Hepatocyte (in vitro differentiated cells): ENCODE data around the gene RAD50.

Experiments
- CTCF ChIP-seq: fragments of 200-600 bp; sonication (generic); IDR thresholded peaks from 2 replicates; pipeline ENCODE4 v1.5.1; 2016; ENCODE audit warnings: antibody characterized with exemption, mild to moderate bottlenecking; ENCODE audit not compliant: poor library complexity
- EZH2 ChIP-seq: fragments of 200-600 bp; sonication (generic); IDR thresholded peaks from 2 replicates; pipeline ENCODE4 v1.6.1; 2016; ENCODE audit warnings: antibody characterized with exemption, mild to moderate bottlenecking, borderline replicate concordance

GRCh38 chr5:132611965-132612364 is 55.2 kb downstream of the RAD50 start:
- TF ChIP-seq EZH2 (no peak), CTCF (no peak)
